ENCODE data around the gene LRRC56. TPM values are rescaled to one million over a fixed set of nuclear protein-coding genes. Genes with fewer than 3 reads are reported as not detected.

The LRRC56 gene
- total and polyA plus RNA-seq, 9 of the 15 experiments (the other 6 are each of a cell fraction or from before 2014, with no cell fraction given): 0.03 to 4.5 (median 1.0) TPM; not detected in 1

DNA sequence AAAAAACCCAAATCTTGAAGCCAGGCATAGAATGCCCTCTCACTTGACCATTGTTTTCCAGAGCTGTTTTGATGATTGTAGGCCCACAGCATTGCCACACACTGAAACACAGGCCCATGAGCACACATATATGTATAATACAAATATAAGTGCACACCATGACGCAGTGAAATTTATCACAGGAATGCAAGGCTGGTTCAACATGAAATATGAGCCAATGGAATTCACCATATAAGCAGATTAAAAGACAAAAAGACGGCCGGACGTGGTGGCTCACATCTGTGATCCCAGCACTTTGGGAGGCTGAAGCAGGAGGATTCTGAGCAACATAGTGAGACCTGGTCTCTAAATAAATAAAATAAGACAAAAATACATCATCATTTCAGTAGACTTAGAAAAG, 20.9 kb upstream of the LRRC56 start:
- Histone ChIP-seq H4K20me1 (replicated peaks; ENCODE audit: control insufficient read depth, insufficient read depth, low read length) (no peaks in the 10 kb centered on the region), H3K27me3 (ENCODE audit: control insufficient read depth in 2 of 2, insufficient read depth in 2 of 2, low read length in 2 of 2) (no peaks in the 10 kb centered on the region), H3K79me2 (ENCODE audit: control insufficient read depth, insufficient read depth, low read length) (no peaks in the 10 kb centered on the region), H3K9me3 (replicated peaks; ENCODE audit: control insufficient read depth, insufficient read depth, low read depth, low read length) (peaks cover 6% of the 10 kb centered on the region), H3K4me1 (replicated peaks in 1 of 2; ENCODE audit: control insufficient read depth in 2 of 2, insufficient read depth in 2 of 2, low read length in 2 of 2) (peaks cover 0 to 17% of the 10 kb centered on the region in 2 experiments; a peak in 3 of 5 replicates), H3K9me1 (ENCODE audit: control insufficient read depth, insufficient read depth, low read length) (no peaks in the 10 kb centered on the region), H2AFZ (ENCODE audit: low read depth, low read length) (no peak overlapping the region), H3K36me3 (ENCODE audit: control insufficient read depth, insufficient read depth, low read length) (peaks cover 23% of the 10 kb centered on the region; the same call in 2 of the 3 replicates), H3K4me2 (ENCODE audit: insufficient read depth, low read length) (no peak overlapping the region), H3K27ac (ENCODE audit: extremely low read depth, low read depth, low read length) (no peak overlapping the region), H3K4me3 (no peak overlapping the region), H3K9ac (ENCODE audit: insufficient read depth in 1 of 2, low read depth in 2 of 2, low read length in 2 of 2) (no peak overlapping the region)
- ATAC-seq (no peak), FAIRE-seq (no peak), DNase-seq (ENCODE audit: extremely low read depth in 1 of 4, low spot score in 3 of 4) (no peak)
- POLR2A ChIA-PET: no interaction called here
- 89% methylated on average over 4 of the region's 4 CpGs for WGBS (ENCODE audit: insufficient coverage, low coverage, missing lambda C conversion rate)
- CTCF ChIA-PET (ENCODE audit: low intra/inter-chr PET ratio): no interaction called here
- in situ Hi-C loops (cut with MboI) (loop anchor here (5.0 kb wide), 1 partner anchor 319 kb away; a partner anchor contains a TSS), intact Hi-C loops (cut with micrococcal nuclease) (loop anchor here (5.0 kb wide), 1 partner anchor 74 kb away; the partner anchor contains the start of gene ANO9)
- BruUV-seq (replicated peaks): no TSS peak
- no peak for TF ChIP-seq MED1 (CRISPR knock-in tag; IDR thresholded peaks at IDR 0.05; ENCODE audit: borderline replicate concordance)
- no peak for TF ChIP-seq ZNF57 (CRISPR knock-in tag; IDR thresholded peaks at IDR 0.05)
- TF ChIP-seq TRIM24 (IDR thresholded peaks at IDR 0.05): peak; percentile 72 to 74
- TF ChIP-seq DDX20 (tag; IDR thresholded peaks at IDR 0.05; ENCODE audit: low read depth): no peak
- no peak for TF ChIP-seq TEAD2 (tag; IDR thresholded peaks at IDR 0.05)
- TF ChIP-seq KLF10 (CRISPR knock-in tag; IDR thresholded peaks at IDR 0.05): no peak
- TF ChIP-seq, protein P1, sequence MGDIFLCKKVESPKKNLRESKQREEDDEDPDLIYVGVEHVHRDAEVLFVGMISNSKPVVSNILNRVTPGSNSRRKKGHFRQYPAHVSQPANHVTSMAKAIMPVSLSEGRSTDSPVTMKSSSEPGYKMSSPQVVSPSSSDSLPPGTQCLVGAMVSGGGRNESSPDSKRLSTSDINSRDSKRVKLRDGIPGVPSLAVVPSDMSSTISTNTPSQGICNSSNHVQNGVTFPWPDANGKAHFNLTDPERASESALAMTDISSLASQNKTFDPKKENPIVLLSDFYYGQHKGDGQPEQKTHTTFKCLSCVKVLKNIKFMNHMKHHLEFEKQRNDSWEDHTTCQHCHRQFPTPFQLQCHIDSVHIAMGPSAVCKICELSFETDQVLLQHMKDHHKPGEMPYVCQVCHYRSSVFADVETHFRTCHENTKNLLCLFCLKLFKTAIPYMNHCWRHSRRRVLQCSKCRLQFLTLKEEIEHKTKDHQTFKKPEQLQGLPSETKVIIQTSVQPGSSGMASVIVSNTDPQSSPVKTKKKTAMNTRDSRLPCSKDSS (IDR thresholded peaks at IDR 0.05; ENCODE audit: low read depth, partially characterized antibody): peak; percentile 11
- TF ChIP-seq ZNF76 (CRISPR knock-in tag; IDR thresholded peaks at IDR 0.05; ENCODE audit: borderline replicate concordance): no peak
- peak; percentile 38; the same call in 1 of the 2 replicates for TF ChIP-seq TRIM28 (IDR thresholded peaks at IDR 0.05)
- 0 out of 2 replicates have a peak, but pooled peaks have one; percentile 51 for TF ChIP-seq CBX1 (IDR thresholded peaks at IDR 0.05; ENCODE audit: low read depth)
- TF ChIP-seq, protein P2, sequence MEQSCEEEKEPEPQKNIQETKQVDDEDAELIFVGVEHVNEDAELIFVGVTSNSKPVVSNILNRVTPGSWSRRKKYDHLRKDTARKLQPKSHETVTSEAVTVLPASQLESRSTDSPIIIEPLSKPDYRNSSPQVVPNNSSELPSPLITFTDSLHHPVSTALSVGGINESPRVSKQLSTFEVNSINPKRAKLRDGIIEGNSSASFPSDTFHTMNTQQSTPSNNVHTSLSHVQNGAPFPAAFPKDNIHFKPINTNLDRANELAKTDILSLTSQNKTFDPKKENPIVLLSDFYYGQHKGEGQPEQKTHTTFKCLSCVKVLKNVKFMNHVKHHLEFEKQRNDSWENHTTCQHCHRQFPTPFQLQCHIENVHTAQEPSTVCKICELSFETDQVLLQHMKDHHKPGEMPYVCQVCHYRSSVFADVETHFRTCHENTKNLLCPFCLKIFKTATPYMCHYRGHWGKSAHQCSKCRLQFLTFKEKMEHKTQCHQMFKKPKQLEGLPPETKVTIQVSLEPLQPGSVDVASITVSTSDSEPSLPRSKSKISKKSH (CRISPR knock-in tag; IDR thresholded peaks at IDR 0.05): no peak
- no peak for TF ChIP-seq SMARCC2 (IDR thresholded peaks at IDR 0.05; ENCODE audit: low read depth)
- TF ChIP-seq, protein P3, sequence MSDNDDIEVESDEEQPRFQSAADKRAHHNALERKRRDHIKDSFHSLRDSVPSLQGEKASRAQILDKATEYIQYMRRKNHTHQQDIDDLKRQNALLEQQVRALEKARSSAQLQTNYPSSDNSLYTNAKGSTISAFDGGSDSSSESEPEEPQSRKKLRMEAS (CRISPR knock-in tag; IDR thresholded peaks at IDR 0.05): no peak
- TF ChIP-seq ZNF316 (IDR thresholded peaks at IDR 0.05): 0 out of 2 replicates have a peak, but pooled peaks have one; percentile 18
- TF ChIP-seq TAF15 (IDR thresholded peaks at IDR 0.05; ENCODE audit: low read depth, low read length): no peak
- TF ChIP-seq ZNF324 (CRISPR knock-in tag; IDR thresholded peaks at IDR 0.05): peak; percentile 98
- TF ChIP-seq, protein P4, sequence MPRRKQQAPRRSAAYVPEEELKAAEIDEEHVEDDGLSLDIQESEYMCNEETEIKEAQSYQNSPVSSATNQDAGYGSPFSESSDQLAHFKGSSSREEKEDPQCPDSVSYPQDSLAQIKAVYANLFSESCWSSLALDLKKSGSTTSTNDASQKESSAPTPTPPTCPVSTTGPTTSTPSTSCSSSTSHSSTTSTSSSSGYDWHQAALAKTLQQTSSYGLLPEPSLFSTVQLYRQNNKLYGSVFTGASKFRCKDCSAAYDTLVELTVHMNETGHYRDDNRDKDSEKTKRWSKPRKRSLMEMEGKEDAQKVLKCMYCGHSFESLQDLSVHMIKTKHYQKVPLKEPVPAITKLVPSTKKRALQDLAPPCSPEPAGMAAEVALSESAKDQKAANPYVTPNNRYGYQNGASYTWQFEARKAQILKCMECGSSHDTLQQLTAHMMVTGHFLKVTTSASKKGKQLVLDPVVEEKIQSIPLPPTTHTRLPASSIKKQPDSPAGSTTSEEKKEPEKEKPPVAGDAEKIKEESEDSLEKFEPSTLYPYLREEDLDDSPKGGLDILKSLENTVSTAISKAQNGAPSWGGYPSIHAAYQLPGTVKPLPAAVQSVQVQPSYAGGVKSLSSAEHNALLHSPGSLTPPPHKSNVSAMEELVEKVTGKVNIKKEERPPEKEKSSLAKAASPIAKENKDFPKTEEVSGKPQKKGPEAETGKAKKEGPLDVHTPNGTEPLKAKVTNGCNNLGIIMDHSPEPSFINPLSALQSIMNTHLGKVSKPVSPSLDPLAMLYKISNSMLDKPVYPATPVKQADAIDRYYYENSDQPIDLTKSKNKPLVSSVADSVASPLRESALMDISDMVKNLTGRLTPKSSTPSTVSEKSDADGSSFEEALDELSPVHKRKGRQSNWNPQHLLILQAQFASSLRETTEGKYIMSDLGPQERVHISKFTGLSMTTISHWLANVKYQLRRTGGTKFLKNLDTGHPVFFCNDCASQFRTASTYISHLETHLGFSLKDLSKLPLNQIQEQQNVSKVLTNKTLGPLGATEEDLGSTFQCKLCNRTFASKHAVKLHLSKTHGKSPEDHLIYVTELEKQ (CRISPR knock-in tag; IDR thresholded peaks at IDR 0.05): no peak
- peak in 1 of 2 experiments; percentile 88; a peak in 2 of 3 replicates for TF ChIP-seq CBX3 (IDR thresholded peaks at IDR 0.05; ENCODE audit: borderline replicate concordance in 1 of 2, low read length in 2 of 2)
